DND-41 (cell line): ENCODE data around the gene VPS11.

Experiments
- CTCF ChIP-seq: IDR thresholded peaks from 2 replicates; pipeline ENCODE4 v1.5.1; 2012; ENCODE audit warnings: borderline replicate concordance, low read length, moderate library complexity, mild to moderate bottlenecking; ENCODE audit not compliant: poor library complexity, severe bottlenecking; ENCODE audit errors: extremely low read depth
- EZH2 ChIP-seq: IDR thresholded peaks from 3 replicates; pipeline ENCODE4 v1.6.1; 2012; ENCODE audit warnings: borderline replicate concordance, low read depth, mild to moderate bottlenecking, moderate library complexity, low read length, inconsistent platforms; ENCODE audit not compliant: severe bottlenecking

GRCh38 chr11:119029340-119030028 lies 38.1 kb upstream of the VPS11 start:
- TF ChIP-seq CTCF = no peak
- TF ChIP-seq EZH2 = no peak
